ENCODE measurements around the gene GRK2. TPM values are rescaled to one million over a fixed set of nuclear protein-coding genes. Genes with fewer than 3 reads are reported as not detected.
A peak's percentile ranks its signal among the peaks of the same experiment; 100 is the strongest.

GRK2 gene
- total and polyA plus RNA-seq, 7 donors, result 32.1 to 152 (median 48.2) TPM

DNA sequence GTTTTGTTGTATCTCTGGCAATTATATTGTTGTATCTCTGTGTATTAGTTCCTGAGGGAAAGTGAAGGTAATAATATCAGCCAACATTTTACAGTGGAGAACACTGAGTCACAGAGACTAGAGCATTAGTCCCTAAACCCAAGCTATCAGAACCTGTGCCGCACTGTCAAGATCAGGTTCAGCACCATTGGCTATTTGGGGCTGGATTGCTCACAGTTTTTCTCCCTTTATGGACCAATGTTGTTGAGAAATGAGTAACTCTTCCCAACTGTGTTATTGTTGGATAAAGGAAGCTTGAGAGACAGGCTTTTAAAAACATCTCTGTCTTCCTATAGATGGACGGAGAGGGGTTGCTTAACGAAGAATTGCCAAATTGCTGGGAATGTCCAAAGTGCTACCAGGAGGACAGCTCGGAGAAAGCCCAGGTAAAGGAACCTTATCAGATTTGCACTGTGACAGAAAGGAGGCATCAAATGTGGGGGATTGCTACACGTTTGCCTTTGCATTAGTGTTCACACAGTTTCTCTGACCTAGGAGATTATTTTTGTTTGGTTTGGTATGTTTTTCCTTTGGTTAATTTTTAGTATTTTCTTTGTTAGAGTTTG, 18.2 kb upstream of the GRK2 start:
- 94 to 95% methylated on average over 5 of the region's 5 CpGs for WGBS, 2 donors
- no peak for DNase-seq
- peaks cover 0 to 18% (median 10%) of the 10 kb centered on the region in 4 donors for H3K4me1 ChIP-seq
- intact Hi-C loops (cut with DNase I), result no loop called here
- no peak overlapping the region for H3K27ac ChIP-seq
- H3K4me3 ChIP-seq, result no peak overlapping the region
- H3K36me3 ChIP-seq, result peaks cover 40 to 98% (median 84%) of the 10 kb centered on the region in 4 donors
- no peaks in the 10 kb centered on the region for H3K9me3 ChIP-seq
- TF ChIP-seq POLR2A (IDR thresholded peaks at IDR 0.05) (no peak), POLR2AphosphoS5 (IDR thresholded peaks at IDR 0.05) (no peak), EP300 (IDR thresholded peaks at IDR 0.05) (no peak)
- TF ChIP-seq, protein P1, sequence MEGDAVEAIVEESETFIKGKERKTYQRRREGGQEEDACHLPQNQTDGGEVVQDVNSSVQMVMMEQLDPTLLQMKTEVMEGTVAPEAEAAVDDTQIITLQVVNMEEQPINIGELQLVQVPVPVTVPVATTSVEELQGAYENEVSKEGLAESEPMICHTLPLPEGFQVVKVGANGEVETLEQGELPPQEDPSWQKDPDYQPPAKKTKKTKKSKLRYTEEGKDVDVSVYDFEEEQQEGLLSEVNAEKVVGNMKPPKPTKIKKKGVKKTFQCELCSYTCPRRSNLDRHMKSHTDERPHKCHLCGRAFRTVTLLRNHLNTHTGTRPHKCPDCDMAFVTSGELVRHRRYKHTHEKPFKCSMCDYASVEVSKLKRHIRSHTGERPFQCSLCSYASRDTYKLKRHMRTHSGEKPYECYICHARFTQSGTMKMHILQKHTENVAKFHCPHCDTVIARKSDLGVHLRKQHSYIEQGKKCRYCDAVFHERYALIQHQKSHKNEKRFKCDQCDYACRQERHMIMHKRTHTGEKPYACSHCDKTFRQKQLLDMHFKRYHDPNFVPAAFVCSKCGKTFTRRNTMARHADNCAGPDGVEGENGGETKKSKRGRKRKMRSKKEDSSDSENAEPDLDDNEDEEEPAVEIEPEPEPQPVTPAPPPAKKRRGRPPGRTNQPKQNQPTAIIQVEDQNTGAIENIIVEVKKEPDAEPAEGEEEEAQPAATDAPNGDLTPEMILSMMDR (IDR thresholded peaks at IDR 0.05), result no peak
- no peaks in the 10 kb centered on the region for H3K27me3 ChIP-seq

DNA sequence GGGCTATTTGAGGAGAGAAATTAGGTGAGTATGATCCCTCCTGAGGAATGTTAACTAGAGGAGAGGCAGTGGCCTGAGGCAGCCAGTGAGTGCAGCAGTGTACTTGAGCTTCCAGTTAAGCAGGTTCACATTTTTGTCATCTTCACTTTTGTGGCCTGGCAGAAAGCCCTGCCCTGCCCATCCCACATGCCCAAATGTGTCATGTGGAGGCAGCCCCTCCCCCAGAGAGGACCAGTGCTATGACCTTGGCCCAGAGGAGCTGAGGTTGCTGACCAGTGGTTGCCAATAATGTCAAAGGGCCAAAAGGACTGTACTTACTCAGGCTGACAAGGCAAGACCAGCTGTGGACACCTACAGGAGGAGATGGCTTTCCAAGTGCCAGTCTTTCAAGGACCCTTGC, 17.6 kb upstream of the GRK2 start:
- TF ChIP-seq POLR2A (IDR thresholded peaks at IDR 0.05) (no peak), EP300 (IDR thresholded peaks at IDR 0.05) (no peak), POLR2AphosphoS5 (IDR thresholded peaks at IDR 0.05) (no peak)
- TF ChIP-seq, protein P1 (IDR thresholded peaks at IDR 0.05), result no peak
- H3K27ac ChIP-seq, result no peak overlapping the region
- peaks cover 44 to 98% (median 85%) of the 10 kb centered on the region in 4 donors for H3K36me3 ChIP-seq
- DNase-seq, result no peak
- H3K4me3 ChIP-seq, result no peak overlapping the region
- H3K27me3 ChIP-seq, result no peaks in the 10 kb centered on the region
- H3K9me3 ChIP-seq, result no peaks in the 10 kb centered on the region
- intact Hi-C loops (cut with DNase I), result no loop called here
- H3K4me1 ChIP-seq, result peaks cover 0 to 14% (median 4%) of the 10 kb centered on the region in 4 donors

DNA sequence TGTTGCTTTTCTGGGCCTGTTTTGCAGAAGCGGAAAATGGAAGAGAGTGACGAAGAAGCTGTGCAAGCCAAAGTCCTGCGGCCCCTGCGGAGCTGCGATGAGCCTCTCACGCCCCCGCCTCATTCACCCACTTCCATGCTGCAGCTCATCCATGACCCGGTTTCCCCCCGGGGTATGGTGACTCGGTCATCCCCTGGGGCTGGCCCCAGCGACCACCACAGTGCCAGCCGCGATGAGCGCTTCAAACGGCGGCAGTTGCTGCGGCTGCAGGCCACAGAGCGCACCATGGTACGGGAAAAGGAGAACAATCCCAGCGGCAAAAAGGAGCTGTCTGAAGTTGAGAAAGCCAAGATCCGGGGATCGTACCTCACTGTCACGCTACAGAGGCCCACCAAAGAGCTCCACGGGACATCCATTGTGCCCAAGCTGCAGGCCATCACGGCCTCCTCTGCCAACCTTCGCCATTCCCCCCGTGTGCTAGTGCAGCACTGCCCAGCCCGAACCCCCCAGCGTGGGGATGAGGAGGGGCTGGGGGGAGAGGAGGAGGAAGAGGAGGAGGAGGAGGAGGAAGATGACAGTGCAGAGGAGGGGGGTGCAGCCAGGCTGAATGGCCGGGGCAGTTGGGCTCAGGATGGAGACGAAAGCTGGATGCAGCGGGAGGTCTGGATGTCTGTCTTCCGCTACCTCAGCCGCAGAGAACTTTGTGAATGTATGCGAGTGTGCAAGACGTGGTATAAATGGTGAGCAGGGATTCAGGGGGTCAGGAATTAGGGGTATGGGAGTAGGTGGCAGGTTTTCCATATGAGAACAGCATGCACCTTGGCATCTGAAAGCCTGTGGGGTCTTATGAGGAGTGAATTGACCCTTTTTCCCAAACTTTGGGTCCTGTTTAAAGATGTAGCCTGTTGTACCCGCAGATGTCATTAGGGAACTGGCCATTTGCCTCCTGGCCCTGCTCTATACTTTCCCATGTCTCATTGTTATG, 15.9 kb upstream of the GRK2 start:
- WGBS, 2 donors, result 95% methylated on average over 37 of the region's 37 CpGs
- TF ChIP-seq POLR2A (IDR thresholded peaks at IDR 0.05) (no peak), EP300 (IDR thresholded peaks at IDR 0.05) (no peak)
- Histone ChIP-seq H3K9me3 (no peaks in the 10 kb centered on the region), H3K27me3 (no peaks in the 10 kb centered on the region), H3K4me3 (no peak overlapping the region), H3K36me3 (peaks cover 56 to 98% (median 87%) of the 10 kb centered on the region in 4 donors), H3K27ac (no peak overlapping the region), H3K4me1 (peaks cover 0 to 7% (median 0%) of the 10 kb centered on the region in 4 donors)
- no peak for DNase-seq
- intact Hi-C loops (cut with DNase I), result no loop called here

DNA sequence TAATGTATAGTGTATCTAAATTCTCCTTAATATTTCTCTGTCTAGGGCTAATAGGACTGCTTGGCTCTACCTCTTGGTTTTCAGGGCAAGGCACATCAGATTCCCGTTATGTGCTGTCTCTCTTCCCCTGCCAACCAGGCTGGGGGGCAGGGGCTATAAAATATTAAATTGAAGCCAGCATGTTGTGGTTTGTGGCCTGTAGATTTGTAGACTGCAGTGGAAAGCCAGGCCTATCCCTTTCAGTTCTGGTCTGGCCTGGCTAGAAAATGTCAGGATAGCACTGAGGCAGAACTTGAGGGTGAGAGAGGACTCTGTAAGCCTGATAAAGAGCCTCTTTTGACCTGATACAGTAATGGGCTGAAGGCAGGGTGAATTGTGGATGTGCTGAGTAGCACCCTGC, 14.4 kb upstream of the GRK2 start:
- WGBS, 2 donors, result 76 to 79% methylated on average over 1 of the region's 1 CpG
- Histone ChIP-seq H3K4me3 (no peak overlapping the region), H3K27me3 (no peaks in the 10 kb centered on the region), H3K9me3 (no peaks in the 10 kb centered on the region), H3K36me3 (peaks cover 54 to 99% (median 85%) of the 10 kb centered on the region in 4 donors), H3K4me1 (peaks cover 0 to 7% (median 0%) of the 10 kb centered on the region in 4 donors), H3K27ac (no peak overlapping the region)
- no peak for TF ChIP-seq POLR2A (IDR thresholded peaks at IDR 0.05)
- TF ChIP-seq, protein P1 (IDR thresholded peaks at IDR 0.05), result no peak
- TF ChIP-seq POLR2AphosphoS5 (IDR thresholded peaks at IDR 0.05), result no peak
- no peak for TF ChIP-seq EP300 (IDR thresholded peaks at IDR 0.05)
- no peak for DNase-seq
- intact Hi-C loops (cut with DNase I), result no loop called here

DNA sequence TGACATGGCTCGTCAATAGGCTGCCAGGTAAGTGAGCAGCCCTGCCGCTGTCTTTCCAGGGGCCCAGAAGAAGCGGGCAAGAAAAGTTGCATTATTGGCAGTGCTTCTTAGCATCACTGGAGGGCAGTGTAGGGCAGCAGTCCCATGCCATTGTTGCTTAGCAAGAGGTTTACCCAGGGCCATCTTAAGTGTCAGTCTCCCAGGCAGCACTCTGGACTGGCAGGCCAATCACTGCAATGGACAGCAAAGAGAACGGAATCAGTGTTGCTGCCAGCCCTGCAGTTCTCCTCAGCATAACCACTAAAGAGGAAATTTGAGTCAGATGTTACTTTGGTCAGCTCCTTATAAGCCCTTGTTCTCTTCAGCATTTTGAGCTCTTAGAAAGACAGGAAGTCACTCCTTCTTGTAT, 13.4 kb upstream of the GRK2 start:
- peaks cover 54 to 98% (median 84%) of the 10 kb centered on the region in 4 donors for H3K36me3 ChIP-seq
- no peaks in the 10 kb centered on the region for H3K9me3 ChIP-seq
- TF ChIP-seq POLR2AphosphoS5 (IDR thresholded peaks at IDR 0.05) (no peak), POLR2A (IDR thresholded peaks at IDR 0.05) (no peak), EP300 (IDR thresholded peaks at IDR 0.05) (no peak)
- TF ChIP-seq, protein P1 (IDR thresholded peaks at IDR 0.05), result no peak
- peak; percentile 67 for DNase-seq
- H3K27me3 ChIP-seq, result no peaks in the 10 kb centered on the region
- H3K27ac ChIP-seq, result no peak overlapping the region
- WGBS, 2 donors, result 84 to 88% methylated on average over 4 of the region's 4 CpGs
- intact Hi-C loops (cut with DNase I), result no loop called here
- H3K4me3 ChIP-seq, result no peak overlapping the region
- H3K4me1 ChIP-seq, result peaks cover 0 to 7% (median 0%) of the 10 kb centered on the region in 4 donors
